Right lung (tissue), 5 donors: ENCODE results near the gene SPACA9. TPM values are rescaled to one million over a fixed set of nuclear protein-coding genes. Genes with fewer than 3 reads are reported as not detected.

Experiments
- DNase-seq, 2 donors: peaks; one replicate each; pipeline ENCODE4 v3.0.0-alpha.2; 2013
- polyA plus RNA-seq, 5 donors: library from polyadenylated mRNA; unstranded; fragments of 120-200 nt; gene quantifications; one replicate each; pipeline versions ENCODE4 v1.2.1 to v1.2.3, GENCODE V29; 2013; ENCODE audit warnings: inconsistent platforms in 1 of 5, low replicate concordance in 1 of 5; ENCODE audit not compliant: insufficient read length in 5 of 5, insufficient read depth in 1 of 5

SPACA9 gene
- polyA plus RNA-seq, 5 donors: 6.6 to 13.5 (median 12.2) TPM

DNA sequence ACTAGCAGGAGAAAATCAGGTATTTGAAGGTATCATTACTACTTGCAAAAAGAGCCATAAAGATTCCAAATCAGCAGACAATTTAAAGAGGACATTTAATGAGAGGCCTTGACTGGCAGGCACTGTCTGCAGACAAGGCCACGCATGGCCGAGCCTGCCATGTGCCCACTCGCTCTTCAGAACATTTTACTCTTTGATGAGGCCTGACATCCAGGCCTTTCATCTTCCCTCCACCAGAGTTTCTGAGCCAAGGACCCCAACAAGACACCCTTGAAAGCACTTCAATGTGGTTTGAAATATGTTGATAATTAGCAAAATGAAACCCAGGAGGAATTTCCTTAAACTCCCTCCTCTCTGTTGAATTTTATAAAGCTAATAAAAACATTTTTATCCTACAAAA lies 17.0 kb upstream of the SPACA9 start:
- no peak for DNase-seq

DNA sequence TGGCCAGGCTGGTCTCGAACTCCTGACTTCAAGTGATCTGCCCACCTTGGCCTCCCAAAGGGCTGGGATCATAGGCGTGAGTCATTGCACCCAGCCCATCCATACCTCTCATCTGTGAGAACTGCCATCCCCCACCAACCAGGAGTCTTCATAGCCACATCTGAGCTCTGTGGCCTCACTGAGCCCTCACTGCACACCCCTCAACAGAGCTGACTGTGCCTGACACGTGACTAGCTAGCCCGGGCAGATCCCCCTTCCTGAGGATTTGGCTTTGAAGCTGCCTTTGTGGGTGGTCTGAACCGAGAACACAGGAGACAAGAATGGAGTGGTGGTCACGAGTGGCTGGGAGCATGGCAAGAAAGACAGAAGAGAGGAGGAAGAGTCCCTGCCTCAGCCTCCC lies 16.2 kb upstream of the SPACA9 start:
- DNase-seq: no peak

DNA sequence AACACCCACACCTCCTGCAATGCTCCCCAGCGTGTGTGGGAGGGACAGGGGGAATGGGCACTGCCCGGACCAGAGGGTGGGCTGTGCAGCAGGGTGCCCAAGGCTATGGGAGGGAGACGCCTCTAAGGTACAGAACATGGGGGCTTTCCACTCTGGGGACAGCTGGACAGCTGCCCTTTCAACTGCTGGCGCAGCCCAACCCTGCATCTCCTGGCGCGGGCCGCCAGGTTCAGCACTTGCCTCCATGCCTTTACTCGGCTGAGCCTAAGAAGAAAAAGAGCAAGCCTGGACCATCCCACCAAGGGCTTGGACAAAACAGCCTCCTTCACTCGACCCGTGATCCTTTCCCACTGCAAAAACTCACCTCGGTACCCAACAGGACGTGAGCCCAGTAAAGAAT lies 15.6 kb upstream of the SPACA9 start:
- DNase-seq: no peak

DNA sequence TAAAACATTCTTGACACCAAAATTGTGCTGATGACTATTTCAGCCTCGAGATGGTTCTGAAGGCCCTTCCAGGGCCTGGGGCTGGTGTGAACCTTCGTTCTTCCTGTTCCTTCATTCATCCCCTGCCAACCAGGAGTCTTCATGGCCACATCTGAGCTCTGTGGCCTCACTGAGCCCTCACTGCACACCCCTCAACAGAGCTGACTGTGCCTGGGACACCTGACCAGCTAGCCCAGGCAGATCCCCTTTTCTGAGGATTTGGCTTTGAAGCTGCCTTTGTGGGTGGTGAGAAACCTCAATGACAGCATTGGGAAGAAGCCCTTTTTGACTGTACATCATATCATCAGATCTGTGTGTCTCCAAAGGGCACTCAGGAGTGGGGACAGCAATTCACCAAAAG lies 14.4 kb upstream of the SPACA9 start:
- DNase-seq: no peak

DNA sequence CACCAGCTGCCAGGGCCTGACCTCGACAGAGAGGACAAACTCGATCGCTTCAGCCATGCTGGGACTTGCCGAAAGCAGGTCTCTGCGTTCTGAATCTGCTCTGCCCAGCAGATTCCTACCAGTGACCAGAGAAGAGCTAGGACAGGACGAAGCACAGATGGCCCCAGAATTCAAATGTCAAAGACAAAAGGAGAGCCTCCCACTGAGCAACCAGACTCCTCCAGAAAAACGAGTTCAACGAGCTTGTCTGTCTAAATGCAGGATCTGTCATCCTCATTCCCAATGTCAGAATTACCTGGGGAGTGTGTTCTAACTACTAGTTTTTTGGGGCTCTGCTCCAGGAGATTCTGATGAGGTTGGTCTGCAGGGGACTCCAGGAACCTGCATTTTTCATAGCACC lies 14.0 kb upstream of the SPACA9 start:
- no peak for DNase-seq

DNA sequence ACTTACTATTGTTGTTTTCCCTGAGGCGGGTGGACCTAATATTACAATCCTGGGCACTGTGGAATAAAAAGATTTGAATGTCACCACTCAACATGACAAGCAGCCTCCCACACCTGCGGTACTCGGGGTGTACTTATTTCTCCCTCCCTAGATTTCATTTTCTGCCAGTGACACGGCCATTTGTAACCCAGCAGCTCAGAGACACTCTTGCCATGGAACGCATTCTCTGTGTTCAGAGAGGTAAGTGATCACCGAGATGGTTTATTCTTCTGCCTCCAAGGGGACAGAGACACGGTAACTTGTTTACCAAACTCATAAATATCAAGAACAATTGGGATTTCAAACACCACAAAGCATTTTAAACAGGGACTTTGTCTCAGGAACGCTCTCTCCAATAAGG lies 11.8 kb upstream of the SPACA9 start:
- DNase-seq: no peak

DNA sequence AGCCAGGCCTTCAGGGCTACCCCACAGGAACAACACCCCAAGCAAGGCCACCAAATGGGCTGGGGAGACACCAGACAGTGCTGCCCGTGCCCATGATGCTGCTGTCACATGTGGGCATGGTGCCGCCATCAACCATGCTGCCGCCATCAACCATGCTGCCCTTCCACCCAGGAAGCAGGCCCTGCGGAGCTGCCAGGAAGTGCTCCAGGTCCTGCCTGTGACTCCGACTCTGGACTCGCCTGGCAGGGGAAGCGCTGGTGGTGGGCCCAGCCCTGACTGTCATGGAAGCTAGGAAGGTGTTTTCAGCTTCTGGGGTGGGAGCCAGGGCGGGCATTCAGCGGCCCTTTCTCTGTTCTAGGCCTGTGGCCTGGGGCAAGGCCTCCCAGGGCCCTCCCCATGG lies 9.4 kb upstream of the SPACA9 start:
- DNase-seq: no peak

DNA sequence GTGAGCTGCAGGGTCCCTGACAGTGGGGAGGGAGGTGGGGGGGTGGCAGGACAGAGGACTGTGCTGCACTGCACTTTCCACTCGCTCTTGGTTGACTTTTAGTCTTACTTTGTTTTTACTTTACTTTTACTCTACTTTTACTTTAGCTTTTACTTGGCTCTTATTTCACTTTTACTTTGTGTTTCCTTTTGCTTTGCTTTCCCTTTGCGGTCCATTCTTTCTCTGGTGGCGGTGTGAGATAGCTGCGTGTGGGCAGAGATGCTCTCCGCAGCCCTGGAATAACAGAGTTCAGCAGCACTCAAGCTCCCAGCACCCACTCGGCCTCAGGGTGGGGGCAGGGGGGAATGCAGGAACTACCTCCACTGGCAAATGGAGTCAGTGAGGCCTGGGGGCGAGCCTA lies 5.3 kb upstream of the SPACA9 start:
- no peak for DNase-seq

DNA sequence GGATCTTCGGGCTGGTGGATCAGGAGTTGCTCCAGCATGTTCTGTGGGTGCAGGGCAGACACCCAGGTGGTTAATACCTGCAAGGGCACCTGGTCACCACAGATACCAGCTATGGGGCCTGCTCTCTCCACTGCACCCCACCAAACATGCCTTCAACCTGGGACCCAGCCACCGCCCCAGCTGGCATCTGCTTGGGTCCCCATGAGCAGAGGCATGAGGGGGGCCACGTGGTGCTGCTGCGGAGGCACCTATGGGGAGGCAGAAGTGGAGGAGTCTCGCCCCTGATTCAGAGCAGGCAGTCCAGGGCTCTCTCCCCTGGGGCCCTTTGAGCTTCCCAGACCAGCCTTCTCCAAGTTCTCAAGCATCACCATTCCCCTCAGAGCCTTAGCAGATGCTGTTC lies 3.5 kb upstream of the SPACA9 start:
- DNase-seq: no peak

DNA sequence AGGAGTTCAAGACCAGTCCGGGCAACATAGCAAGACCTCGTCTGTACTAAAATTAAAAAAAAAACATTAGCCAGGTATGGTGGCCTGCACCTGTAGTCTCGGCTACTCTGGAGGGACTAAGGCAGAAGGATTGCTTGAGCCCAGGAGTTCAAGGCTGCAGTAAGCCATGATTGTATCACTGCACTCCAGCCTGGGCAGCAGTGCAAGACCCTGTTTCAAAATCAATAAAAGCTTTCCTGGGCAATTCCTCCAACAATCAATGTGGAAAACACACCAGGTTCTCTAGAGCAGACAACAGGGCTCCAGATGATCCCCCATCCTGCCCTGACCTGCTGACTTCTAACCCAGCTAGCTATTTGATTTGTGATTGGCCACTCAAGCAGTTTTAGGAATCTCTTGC lies 1.8 kb upstream of the SPACA9 start:
- no peak for DNase-seq

DNA sequence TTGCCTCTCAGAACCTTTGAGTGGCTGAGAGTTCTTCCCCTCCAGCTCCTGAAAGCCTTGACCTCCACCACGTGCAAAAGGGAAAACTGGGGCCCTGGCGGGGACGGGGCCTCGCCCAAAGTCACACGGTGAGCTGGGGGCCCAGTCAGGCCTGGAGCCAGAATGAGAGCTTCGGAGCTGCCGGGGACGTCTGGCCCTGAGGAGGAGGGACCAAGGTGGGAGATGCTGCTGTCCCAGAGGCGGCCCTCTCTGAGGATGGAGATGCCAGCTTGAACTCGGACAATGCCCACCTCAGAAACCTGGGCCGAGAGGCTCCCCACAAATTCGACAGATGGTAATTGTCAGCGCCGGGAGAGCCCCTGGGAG lies 1.3 kb upstream of the SPACA9 start:
- no peak for DNase-seq

DNA sequence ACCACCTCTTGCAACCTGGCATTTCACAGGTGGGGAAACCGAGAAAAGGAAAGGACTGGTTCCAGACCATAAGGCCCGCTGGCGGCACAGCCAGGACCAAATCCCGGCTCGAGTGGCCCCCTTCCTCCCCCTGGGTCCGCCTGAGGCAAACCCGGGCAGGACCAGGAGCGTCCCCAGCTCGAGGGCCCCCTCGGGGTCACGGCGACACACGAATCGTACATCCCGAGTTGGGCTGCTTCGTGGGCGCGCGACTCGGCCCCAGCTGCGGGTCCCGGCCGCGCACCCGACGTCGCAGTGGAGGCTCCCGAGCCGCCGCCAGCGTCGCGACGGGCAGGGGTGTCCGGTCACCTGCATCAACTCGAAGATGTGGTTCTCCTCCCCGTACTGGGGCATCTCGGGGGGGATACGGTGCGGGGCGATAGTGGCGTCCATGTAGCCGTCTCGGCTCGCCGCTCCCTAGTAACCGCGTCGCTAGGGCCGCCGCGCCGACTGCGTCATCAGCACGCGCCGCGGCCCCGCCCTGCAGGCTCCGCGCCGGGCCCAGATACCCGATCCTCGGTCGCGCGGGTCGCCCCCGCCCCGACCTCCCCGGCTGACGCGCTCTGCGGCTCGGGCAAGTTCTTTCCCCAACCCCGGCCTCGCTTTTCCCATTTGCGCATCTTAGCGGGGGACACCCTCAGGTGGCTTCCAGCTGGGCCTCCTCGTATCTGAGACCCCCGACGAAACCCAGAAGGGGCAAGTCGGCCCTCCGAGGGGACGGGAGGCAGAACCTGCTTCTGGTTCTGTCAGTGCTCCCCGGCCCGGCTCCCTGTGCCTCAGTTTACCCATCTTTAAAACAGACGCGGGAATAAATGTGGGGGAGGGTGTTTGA lies 639 bp upstream of the SPACA9 start, which contains the start of gene AK8:
AK8 (minus strand) TSS at position 461 of the 871 bp plus-strand sequence; CDS start at position 432, 29 bp downstream.
- DNase-seq: peak; percentile 77 to 86

DNA sequence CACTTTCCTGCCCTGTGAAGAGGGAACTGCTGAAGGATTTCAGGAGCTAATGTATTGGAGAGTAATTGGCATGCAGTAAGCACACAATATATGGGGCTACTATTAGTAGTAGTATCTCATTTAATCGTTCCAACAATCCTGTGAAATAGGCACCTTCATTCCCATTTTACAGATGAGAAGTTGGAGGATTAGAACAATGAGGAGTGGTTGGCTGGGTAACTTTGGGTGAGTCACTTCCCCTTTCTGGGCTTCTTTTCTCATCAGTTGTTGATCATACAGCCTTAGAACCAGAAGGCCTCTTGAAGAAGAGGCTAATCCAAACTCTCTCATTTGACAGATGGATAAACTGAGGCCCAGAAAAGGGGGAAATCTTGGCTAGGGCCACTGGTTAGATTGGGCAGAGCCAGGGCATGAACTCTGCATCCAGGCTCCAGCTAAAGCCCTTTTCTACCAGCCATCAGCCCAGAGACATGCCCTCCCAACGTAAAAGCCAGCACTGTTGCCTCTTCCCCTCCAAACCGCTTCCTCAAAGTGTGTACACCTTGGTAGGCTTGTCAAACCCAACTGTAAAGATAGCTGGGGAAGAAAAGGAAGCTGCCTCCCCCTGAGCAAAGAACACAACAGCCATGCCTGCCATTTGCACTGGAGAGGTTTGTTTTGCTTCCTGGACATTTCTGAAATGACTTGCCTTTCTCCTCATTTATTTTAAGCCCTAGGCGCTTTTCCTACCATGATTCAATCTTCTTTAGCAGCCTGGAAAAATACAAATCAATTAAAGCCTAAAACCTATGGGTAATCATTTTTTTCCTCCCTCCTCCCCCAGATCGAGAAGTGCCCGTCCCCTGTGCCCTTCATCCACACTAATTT lies 992 bp downstream of the SPACA9 start:
- DNase-seq: no peak

DNA sequence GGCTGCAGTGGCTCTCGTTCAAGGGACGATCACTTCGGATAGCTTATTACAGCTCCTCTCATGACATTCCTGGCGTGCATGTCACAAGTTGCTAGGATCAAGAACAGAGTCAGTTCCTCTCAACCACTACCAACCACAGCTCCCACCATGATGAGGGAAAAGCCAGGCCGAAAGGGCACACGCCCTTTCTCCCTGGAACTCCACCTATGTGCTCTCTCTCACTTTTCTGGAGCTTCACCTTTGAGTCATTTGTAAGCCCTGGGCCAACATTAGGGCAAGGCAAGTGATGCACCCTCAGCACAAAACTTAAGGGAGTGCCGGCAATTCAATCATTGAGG lies 1.6 kb downstream of the SPACA9 start:
- no peak for DNase-seq

DNA sequence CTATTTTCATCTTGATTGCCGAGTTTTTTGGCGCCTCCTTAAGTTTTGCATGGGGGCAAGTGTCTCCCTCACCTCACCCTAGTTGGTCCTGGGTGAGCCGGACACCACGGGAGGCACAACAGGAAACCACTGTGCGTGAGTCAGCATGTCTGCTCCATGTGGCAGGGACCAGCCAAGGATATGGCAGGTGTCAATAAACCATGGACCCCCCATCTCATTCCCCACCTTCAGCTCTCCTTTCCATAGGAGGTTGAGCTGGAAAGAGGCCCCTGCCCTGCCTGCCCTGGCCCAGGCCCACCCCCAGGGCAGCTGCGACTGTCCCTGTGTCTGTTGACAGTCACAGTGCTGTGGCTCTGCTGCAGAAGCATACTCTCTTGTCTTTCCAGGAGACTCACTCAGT lies 3.1 kb downstream of the SPACA9 start:
- DNase-seq: no peak

DNA sequence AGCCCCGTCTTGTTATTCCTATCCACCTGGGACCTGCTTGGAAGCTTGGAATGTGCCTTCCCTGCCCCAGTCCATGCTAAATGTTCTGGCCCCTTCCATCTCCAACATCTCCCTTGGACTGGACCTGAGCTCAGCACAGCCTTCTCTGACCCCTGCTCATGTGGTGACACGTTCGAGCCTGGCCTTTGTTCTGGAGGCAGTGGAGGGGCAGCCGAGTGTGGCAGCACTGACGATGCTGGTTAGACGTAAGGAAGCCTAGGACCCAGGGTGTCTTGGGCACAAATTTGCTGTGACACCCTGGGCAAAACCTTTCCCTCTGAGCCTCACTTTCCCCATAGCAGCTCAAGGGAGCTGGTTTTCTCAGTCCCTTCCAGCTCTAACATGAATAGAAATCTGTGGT lies 3.9 kb downstream of the SPACA9 start:
- DNase-seq: no peak

DNA sequence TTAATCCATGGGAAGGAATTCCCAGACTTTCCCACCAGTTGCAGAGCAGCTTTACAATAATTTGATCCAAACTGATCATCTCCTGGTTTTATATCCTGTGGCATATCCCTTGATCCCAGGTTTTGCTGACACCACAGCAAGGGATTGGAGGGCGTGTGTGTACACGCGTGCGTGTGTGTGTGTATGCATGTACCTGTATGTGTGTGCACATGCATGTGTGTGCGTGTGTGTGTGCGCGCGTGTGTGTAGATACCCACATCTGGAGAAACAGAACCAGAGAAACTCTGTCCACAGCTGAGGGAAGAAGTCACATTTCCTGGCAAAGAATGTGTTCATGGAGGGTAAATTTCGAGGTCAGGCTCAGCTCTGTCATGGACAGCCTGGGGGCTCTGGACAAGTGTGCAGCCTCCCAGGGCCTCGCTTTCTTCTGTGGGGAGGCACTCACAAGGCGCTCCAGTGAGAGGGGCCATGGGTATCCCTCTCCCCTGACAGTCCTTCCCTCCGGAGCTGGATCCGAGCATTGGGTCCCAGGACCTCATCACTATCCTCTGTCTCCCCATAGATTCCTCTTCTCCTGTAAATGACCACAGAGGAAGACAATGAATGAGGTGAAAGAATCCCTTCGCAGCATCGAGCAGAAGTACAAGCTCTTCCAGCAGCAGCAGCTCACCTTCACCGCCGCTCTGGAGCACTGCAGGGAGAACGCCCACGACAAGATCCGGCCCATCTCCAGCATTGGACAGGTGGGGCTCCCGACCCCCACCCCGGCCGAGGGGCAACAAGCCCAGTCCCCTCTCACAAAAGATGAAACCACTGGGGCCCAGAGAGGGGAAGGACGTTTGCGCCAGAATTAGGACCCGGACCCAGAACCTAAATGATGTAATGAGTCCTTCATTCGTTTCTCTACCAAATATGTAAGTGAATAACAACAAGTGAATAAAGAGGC lies 4.9 kb downstream of the SPACA9 start:
- no peak for DNase-seq

DNA sequence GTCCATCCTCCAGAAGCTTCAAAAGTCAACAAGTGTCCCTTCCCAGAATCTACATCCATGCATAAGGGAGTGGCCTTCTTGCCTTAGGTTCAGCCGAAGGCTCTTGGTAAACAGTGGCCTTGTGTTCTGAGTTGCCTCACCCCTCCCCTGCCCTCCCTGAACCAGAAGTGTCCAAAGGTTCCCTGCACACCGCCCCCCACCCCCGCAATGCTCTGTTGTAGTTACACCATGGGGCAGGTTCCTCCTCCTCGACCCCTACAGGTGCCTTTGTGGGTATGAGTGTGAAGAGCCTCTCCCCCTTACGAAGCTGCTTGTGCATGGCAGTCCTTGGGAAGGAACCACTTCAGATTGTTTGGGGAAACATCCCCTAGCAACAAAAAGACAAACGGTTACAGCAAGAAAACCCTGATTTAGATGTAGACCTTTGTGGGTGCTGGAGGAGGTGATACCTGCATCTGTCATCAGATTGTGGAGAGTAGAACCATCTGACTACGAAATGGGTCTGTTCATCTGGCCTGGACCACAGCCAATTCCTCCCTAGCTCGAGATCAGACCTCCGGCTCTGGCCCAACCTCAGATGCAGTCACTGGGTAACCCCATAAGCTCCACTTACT lies 7.1 kb downstream of the SPACA9 start:
- no peak for DNase-seq

DNA sequence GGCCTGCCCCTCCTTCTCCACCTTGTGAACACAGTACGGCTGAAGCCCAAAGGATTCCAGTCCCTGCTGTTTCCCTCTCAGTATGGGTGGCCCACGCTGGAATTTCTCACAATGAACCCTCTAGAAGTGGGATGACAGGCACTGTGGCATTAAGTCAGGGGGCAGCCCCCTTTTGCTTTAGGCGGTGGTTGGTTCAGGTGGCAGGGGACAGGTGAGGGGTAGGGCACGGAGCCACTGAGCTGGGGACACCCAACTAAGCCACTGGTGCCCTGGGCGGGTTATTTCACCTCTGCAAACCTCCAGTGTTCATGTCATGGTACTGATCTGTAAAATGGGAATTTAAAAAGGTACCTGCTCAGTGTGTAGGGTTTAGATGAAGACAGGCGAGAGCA lies 7.6 kb downstream of the SPACA9 start:
- DNase-seq: no peak

DNA sequence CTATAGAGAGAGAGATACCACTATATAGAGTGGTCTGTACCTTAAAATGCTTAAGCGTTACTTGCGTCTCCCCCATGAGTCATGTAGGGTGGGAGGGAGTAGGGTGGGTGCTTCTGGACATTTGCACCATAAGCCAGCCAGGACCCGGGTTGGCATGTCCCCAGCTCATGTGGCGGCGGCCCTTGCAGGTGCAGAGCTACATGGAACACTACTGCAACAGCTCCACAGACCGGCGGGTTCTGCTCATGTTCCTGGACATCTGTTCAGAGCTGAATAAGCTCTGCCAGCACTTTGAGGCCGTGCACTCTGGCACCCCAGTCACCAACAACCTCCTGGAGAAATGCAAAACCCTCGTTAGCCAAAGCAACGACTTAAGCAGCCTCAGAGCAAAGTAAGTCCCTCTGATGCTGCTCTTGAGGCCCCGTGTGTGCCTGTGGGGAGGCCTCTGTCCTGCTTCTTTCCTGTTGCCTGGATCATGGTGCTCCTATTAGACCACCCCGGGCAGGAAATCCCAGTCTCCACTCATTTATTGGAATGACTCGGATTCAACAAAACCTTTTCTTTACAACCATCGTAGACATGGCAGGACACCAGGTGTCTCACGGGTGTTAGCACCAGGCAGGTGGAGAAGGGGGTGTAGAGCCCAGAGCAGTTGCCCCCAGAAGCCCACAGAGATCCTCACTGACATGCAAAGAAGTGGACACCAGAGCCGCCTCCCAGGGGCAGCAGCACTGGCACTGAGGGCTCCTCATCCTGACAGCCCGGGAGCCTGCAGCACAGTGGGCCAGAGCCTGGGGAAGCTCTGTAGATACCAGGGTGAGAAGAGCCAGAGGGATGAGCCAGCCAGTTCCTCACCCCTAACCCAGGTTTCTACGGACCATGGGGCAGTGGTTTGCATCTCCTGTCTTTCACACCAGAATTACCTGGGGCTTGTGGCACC lies 8.8 kb downstream of the SPACA9 start:
- DNase-seq: no peak
